SU-DHL-6 (cell line): ENCODE data around the gene PPP2R5C.

Experiments
- CTCF ChIP-seq: fragments of 200-600 bp; sonication (generic); IDR thresholded peaks from one replicate; pipeline ENCODE4 v1.5.1; 2017; ENCODE audit warnings: antibody characterized with exemption, mild to moderate bottlenecking, low read length, moderate library complexity; ENCODE audit not compliant: insufficient read depth, poor library complexity, severe bottlenecking
- EZH2phosphoT487 ChIP-seq: fragments of 200-600 bp; sonication (generic), shearing (Covaris generic); conservative IDR thresholded peaks from 2 replicates; pipeline ENCODE4 v1.6.1; 2018; ENCODE audit warnings: mild to moderate bottlenecking, antibody characterized with exemption, low read length, moderate library complexity, mixed read lengths

GRCh38 chr14:101908795-101909194, 147.3 kb downstream of the PPP2R5C start:
- TF ChIP-seq CTCF (no peak), EZH2phosphoT487 (no peak)
